ENCODE measurements around the gene ROR1. TPM values are rescaled to one million over a fixed set of nuclear protein-coding genes. Genes with fewer than 3 reads are reported as not detected.

The ROR1 gene
- total RNA-seq, 1 donor from 2014 or later, result 0.26 TPM

DNA sequence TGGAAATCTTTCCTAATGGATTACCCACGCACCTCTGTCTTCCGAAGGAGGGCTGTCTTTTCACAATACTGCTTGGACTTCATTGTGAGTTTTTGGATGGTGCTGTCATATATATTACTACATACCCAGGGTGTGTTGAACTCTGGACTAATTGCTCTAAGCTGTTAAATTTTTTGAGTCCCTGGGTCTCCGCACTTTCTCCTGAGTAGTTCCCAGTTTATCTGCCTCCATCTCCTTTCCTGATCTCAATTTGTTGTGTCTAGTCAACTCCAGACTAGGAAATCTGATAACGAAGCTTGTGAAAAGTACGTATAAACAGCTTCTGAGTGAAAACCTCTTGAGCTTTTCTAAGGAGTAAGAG is 211.1 kb downstream of the ROR1 start:
- TF ChIP-seq CTCF (IDR thresholded peaks at IDR 0.05; ENCODE audit: insufficient read depth, low read length, severe bottlenecking), result no peak
- FAIRE-seq (no peak), DNase-seq (ENCODE audit: low read depth) (no peak)
- H3K27me3 ChIP-seq (ENCODE audit: control insufficient read depth, insufficient read depth, low read length), result no peaks in the 10 kb centered on the region
- no peaks in the 10 kb centered on the region for H3K36me3 ChIP-seq (ENCODE audit: control insufficient read depth, insufficient read depth, low read length)
- no peak overlapping the region for H3K4me3 ChIP-seq (ENCODE audit: low read depth, low read length)

- H3K27me3 ChIP-seq (ENCODE audit: control insufficient read depth, insufficient read depth, low read length), result no peaks in the 10 kb centered on the region
- peak; percentile 42 for DNase-seq (ENCODE audit: low read depth)
- no peak for TF ChIP-seq CTCF (IDR thresholded peaks at IDR 0.05; ENCODE audit: insufficient read depth, low read length, severe bottlenecking)
- H3K4me3 ChIP-seq (ENCODE audit: low read depth, low read length), result no peak overlapping the region
- no peaks in the 10 kb centered on the region for H3K36me3 ChIP-seq (ENCODE audit: control insufficient read depth, insufficient read depth, low read length)
- no peak for FAIRE-seq
These were observed 213.3 kb downstream of the ROR1 start for GRCh38 chr1:63987014-63987627.

DNA sequence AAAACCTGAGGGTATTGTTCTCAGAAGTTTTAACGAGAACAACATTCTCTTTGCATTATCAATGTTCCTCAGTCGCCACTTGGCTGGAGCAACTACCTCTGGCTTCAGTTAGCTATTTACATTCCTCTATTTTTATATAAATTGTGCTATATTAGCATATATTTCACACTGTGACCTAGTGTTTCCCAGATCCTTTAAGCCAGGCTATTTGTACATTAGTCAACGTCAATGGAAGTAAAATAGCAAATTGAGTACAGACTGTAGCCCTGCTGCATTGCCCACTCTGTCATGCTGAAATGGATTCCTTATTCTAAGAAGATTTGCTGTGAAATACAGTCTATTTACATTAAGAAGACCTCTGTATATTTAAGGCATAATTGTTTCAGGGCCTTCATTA is 213.8 kb downstream of the ROR1 start:
- Histone ChIP-seq H3K36me3 (ENCODE audit: control insufficient read depth, insufficient read depth, low read length) (no peaks in the 10 kb centered on the region), H3K27me3 (ENCODE audit: control insufficient read depth, insufficient read depth, low read length) (no peaks in the 10 kb centered on the region), H3K4me3 (ENCODE audit: low read depth, low read length) (no peak overlapping the region)
- no peak for DNase-seq (ENCODE audit: low read depth)
- TF ChIP-seq CTCF (IDR thresholded peaks at IDR 0.05; ENCODE audit: insufficient read depth, low read length, severe bottlenecking), result no peak
- FAIRE-seq, result no peak

- Histone ChIP-seq H3K4me3 (ENCODE audit: low read depth, low read length) (no peak overlapping the region), H3K27me3 (ENCODE audit: control insufficient read depth, insufficient read depth, low read length) (no peaks in the 10 kb centered on the region), H3K36me3 (ENCODE audit: control insufficient read depth, insufficient read depth, low read length) (no peaks in the 10 kb centered on the region)
- DNase-seq (ENCODE audit: low read depth) (no peak), FAIRE-seq (no peak)
- no peak for TF ChIP-seq CTCF (IDR thresholded peaks at IDR 0.05; ENCODE audit: insufficient read depth, low read length, severe bottlenecking)
These were observed 215.1 kb downstream of the ROR1 start for GRCh38 chr1:63988941-63989340.

DNA sequence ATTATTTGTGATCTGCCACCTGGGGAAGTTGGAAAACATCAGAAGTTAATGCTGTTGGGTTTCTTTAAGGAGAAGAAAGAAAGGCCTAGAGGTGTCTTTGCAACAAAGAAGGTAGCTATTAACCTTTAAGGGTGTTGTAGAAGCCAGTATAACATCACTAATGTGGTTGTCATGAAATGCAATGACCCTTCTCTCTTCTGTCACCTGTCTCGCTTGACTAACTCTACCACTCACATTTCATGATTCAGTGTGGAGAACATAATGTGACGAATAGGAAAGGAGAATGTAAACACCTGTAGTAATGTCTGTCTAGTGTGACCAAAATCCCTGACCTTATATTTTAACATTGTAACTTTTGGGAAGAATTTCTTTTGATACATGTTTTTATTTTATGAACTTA is 217.9 kb downstream of the ROR1 start:
- FAIRE-seq (no peak), DNase-seq (ENCODE audit: low read depth) (no peak)
- no peak for TF ChIP-seq CTCF (IDR thresholded peaks at IDR 0.05; ENCODE audit: insufficient read depth, low read length, severe bottlenecking)
- Histone ChIP-seq H3K27me3 (ENCODE audit: control insufficient read depth, insufficient read depth, low read length) (no peaks in the 10 kb centered on the region), H3K36me3 (ENCODE audit: control insufficient read depth, insufficient read depth, low read length) (no peaks in the 10 kb centered on the region), H3K4me3 (ENCODE audit: low read depth, low read length) (no peak overlapping the region)

DNA sequence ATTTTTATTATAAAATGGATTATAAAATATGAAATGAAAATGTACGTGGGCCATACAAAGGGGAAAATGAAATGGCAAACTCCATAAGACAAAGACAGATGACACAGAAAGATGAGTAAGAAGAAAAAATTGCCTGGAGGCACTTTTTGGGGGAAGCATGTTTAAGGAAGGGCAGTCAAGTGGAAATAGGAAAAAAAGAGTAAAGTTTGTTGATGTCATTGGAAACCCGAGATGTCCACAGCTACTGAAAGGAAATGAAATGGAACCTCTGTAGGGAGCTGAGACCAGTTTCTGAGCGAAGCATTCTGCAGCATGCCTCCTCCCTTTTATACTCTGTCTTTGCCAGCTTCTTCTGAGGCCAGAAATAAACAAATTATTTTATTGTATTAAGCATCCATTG is 226.2 kb downstream of the ROR1 start:
- Histone ChIP-seq H3K36me3 (ENCODE audit: control insufficient read depth, insufficient read depth, low read length) (no peaks in the 10 kb centered on the region), H3K27me3 (ENCODE audit: control insufficient read depth, insufficient read depth, low read length) (no peaks in the 10 kb centered on the region), H3K4me3 (ENCODE audit: low read depth, low read length) (no peak overlapping the region)
- TF ChIP-seq CTCF (IDR thresholded peaks at IDR 0.05; ENCODE audit: insufficient read depth, low read length, severe bottlenecking), result no peak
- DNase-seq (ENCODE audit: low read depth) (peak; percentile 67), FAIRE-seq (no peak)
